GM21528 (cell line): ENCODE measurements around the gene GTPBP2.
"Not testable (repeated sequence)": the region's sequence is repeated elsewhere in the genome, so short reads cannot be mapped to it uniquely, and the experiment has no call there.

Experiments used
- ATAC-seq: cut with Tn5 transposase; IDR thresholded peaks from one replicate; pipeline ENCODE4 v1.9.1; 2021; ENCODE audit warnings: mild to moderate bottlenecking, moderate library complexity; ENCODE audit not compliant: unreplicated experiment, low FRiP score

The GTPBP2 gene

GRCh38 chr6:43627008-43627825 is 1.8 kb downstream of the GTPBP2 start:
- ATAC-seq: no peak

GRCh38 chr6:43625393-43625992 is 3.6 kb downstream of the GTPBP2 start:
- ATAC-seq: no peak

GRCh38 chr6:43624786-43625288 is 4.2 kb downstream of the GTPBP2 start:
- ATAC-seq: no peak

- no peak for ATAC-seq
These were observed 4.9 kb downstream of the GTPBP2 start for GRCh38 chr6:43623880-43624785.

- no peak for ATAC-seq
These were observed 6.5 kb downstream of the GTPBP2 start for GRCh38 chr6:43622541-43622940.

GRCh38 chr6:43621836-43622180 is 7.3 kb downstream of the GTPBP2 start:
- ATAC-seq: no peak

- ATAC-seq: no peak
These were observed 7.8 kb downstream of the GTPBP2 start for GRCh38 chr6:43621078-43621835.

GRCh38 chr6:43616725-43617472 is 12.2 kb downstream of the GTPBP2 start:
- ATAC-seq: no peak

- no peak for ATAC-seq
These were observed 14.7 kb downstream of the GTPBP2 start for GRCh38 chr6:43614396-43614730.

- no peak for ATAC-seq
These were observed 15.2 kb downstream of the GTPBP2 start for GRCh38 chr6:43613721-43614395.

GRCh38 chr6:43610431-43610830 is 18.6 kb downstream of the GTPBP2 start:
- ATAC-seq: no peak

GRCh38 chr6:43609402-43609801 is 19.7 kb downstream of the GTPBP2 start:
- no peak for ATAC-seq

- no peak for ATAC-seq
These were observed 20.3 kb downstream of the GTPBP2 start for GRCh38 chr6:43608807-43609206.

- ATAC-seq: no peak
These were observed 20.7 kb downstream of the GTPBP2 start for GRCh38 chr6:43608310-43608763.

- no peak for ATAC-seq
These were observed 23.0 kb downstream of the GTPBP2 start for GRCh38 chr6:43606019-43606418.

GRCh38 chr6:43604174-43604573 is 24.9 kb downstream of the GTPBP2 start:
- no peak for ATAC-seq

- ATAC-seq: no peak
These were observed 28.5 kb downstream of the GTPBP2 start for GRCh38 chr6:43600595-43600994.

- no peak for ATAC-seq
These were observed 35.1 kb downstream of the GTPBP2 start for GRCh38 chr6:43593938-43594337.

- ATAC-seq: not testable (repeated sequence)
These were observed 39.5 kb downstream of the GTPBP2 start for GRCh38 chr6:43589564-43589963.
